GM12891 (cell line): ENCODE results near the gene NUDT16L1.
A peak's percentile ranks its signal among the peaks of the same experiment; 100 is the strongest.

Source experiments
- DNase-seq: peaks from one replicate; pipeline ENCODE4 v3.0.0; 2011; ENCODE audit warnings: low spot score; ENCODE audit not compliant: insufficient read length
- FAIRE-seq: peaks from 2 replicates; lab custom pipeline; 2011; peaks lifted over from hg19 to GRCh38; lab: Jason Lieb, UNC
- PAX5 ChIP-seq: IDR thresholded peaks from 2 replicates; pipeline ENCODE4 v1.6.1; 2011; ENCODE audit warnings: low read length, moderate library complexity, mild to moderate bottlenecking; ENCODE audit not compliant: insufficient read depth, severe bottlenecking
- POLR2A ChIP-seq: IDR thresholded peaks from 2 replicates; pipeline ENCODE4 v1.6.1; 2011; ENCODE audit warnings: low read depth, low read length, control low read depth
- POLR2AphosphoS5 ChIP-seq: IDR thresholded peaks from 2 replicates; pipeline ENCODE4 v1.6.1; 2011; ENCODE audit warnings: low read depth, low read length, control low read depth
- POU2F2 ChIP-seq: IDR thresholded peaks from 2 replicates; pipeline ENCODE4 v1.6.1; 2011; ENCODE audit warnings: low read depth, mild to moderate bottlenecking, control low read depth, low read length, moderate library complexity
- SPI1 ChIP-seq: IDR thresholded peaks from 2 replicates; pipeline ENCODE4 v1.6.1; 2011; ENCODE audit warnings: low read depth, low read length, control low read depth
- TAF1 ChIP-seq: IDR thresholded peaks from 2 replicates; pipeline ENCODE4 v1.6.1; 2011; ENCODE audit warnings: low read depth, low read length, control low read depth

NUDT16L1 gene

GRCh38 chr16:4694642-4695451, 1.5 kb downstream of the NUDT16L1 start:
- DNase-seq, result no peak
- FAIRE-seq, result no peak
- TF ChIP-seq SPI1 (no peak), POLR2A (no peak), POLR2AphosphoS5 (no peak), POU2F2 (no peak), PAX5 (no peak), TAF1 (no peak)

GRCh38 chr16:4695473-4696171, 2.3 kb downstream of the NUDT16L1 start:
- TF ChIP-seq POU2F2 (no peak), SPI1 (no peak), POLR2A (peak; percentile 34; the same call in 1 of the 2 replicates), POLR2AphosphoS5 (no peak; the same call in 1 of the 2 replicates), PAX5 (no peak), TAF1 (no peak)
- FAIRE-seq, result no peak
- no peak for DNase-seq

- TF ChIP-seq SPI1 (no peak), PAX5 (no peak), POLR2AphosphoS5 (no peak)
- FAIRE-seq (no peak), DNase-seq (no peak)
These were observed 3.0 kb downstream of the NUDT16L1 start for GRCh38 chr16:4696172-4696904.

GRCh38 chr16:4696905-4697847, 3.8 kb downstream of the NUDT16L1 start:
- DNase-seq, result peak; percentile 6
- TF ChIP-seq POLR2A, result no peak; the same call in 1 of the 2 replicates
- TF ChIP-seq SPI1, result no peak
- no peak for TF ChIP-seq POU2F2
- TF ChIP-seq POLR2AphosphoS5, result peak; percentile 51
- no peak for FAIRE-seq

GRCh38 chr16:4697848-4698291, 4.5 kb downstream of the NUDT16L1 start:
- TF ChIP-seq POU2F2 (no peak), TAF1 (no peak), SPI1 (no peak), POLR2A (no peak), POLR2AphosphoS5 (no peak), PAX5 (no peak)
- FAIRE-seq, result no peak
- peak; percentile 7 for DNase-seq

- no peak for TF ChIP-seq SPI1
- no peak for FAIRE-seq
- DNase-seq, result peak; percentile 18
These were observed 5.1 kb downstream of the NUDT16L1 start for GRCh38 chr16:4698321-4699045.

- FAIRE-seq (no peak), DNase-seq (no peak)
- TF ChIP-seq POLR2AphosphoS5 (no peak), POLR2A (peak; percentile 51)
These were observed 5.7 kb downstream of the NUDT16L1 start for GRCh38 chr16:4699046-4699556.

GRCh38 chr16:4700380-4700996, 7.1 kb downstream of the NUDT16L1 start:
- DNase-seq (no peak), FAIRE-seq (no peak)
- TF ChIP-seq TAF1, result no peak
